Fibroblast of skin of right biceps (primary cell): ENCODE measurements around the gene SMLR1.
"Not testable (repeated sequence)": the region's sequence is repeated elsewhere in the genome, so short reads cannot be mapped to it uniquely, and the experiment has no call there.

Source experiments
- DNase-seq: peaks from one replicate; pipeline ENCODE4 v3.0.0-alpha.2; 2013

Gene SMLR1

GRCh38 chr6:130827247-130828149 is at the start of gene SMLR1:
Gene SMLR1 (plus strand): TSS chr6:130827406. CDS start chr6:130827414, 8 bp downstream.
- no peak for DNase-seq

DNA sequence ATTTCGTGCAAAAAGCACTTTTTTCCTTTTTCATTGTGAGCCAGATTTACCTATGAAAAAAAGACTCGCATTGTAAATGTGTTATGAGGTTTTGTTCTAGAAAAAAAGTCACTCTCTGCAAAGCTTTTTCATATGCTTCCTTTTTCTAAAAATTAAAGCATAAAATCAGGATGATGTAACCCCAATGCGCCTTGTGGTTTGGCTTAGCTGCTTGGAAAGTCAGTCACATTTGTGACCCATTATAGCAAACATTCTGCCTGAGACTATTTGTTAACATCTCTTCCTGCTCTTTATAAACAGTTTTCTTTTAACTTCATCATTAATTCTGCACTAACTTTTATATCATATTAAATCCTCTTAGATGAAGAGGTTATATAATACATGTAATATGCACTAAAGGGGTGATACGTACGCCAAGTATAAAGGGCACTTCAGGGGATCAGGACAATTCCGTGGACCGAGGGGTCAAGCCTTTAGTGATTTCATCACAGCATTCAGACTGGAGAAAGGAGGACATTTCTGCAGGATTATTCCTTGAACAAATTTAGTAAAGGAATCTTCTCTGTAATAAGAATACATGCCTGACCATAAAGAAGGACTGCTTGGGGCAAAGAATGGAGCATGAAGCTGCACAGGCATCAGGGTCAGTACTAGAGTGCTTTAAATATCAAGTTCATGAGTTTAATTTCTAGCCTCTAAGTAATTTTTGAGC is 48.1 kb upstream of the SMLR1 start:
- peak; percentile 87 for DNase-seq

GRCh38 chr6:130779658-130780033 is 47.6 kb upstream of the SMLR1 start:
- peak; percentile 14 for DNase-seq

- peak; percentile 87 for DNase-seq
Measured at GRCh38 chr6:130780122-130780521, 47.1 kb upstream of the SMLR1 start.

DNA sequence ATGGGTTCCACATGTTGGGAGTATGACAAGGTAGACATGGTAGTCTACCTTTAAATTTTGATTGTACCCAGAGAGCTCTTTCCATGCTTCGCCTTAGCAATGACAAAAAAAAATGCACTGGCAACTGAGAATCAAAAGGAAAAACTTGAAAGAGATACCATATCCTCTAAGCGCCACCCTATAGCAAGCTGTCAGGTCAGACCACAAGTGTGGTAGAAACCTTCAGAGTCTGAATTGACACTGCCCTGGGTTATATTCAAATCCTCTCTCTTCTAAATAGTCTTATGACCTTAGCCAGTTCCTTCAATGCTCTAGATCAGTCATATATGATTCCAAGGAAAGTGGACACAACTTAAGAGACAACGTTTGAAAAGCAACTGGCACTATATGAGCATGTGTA is 45.6 kb upstream of the SMLR1 start:
- no peak for DNase-seq

DNA sequence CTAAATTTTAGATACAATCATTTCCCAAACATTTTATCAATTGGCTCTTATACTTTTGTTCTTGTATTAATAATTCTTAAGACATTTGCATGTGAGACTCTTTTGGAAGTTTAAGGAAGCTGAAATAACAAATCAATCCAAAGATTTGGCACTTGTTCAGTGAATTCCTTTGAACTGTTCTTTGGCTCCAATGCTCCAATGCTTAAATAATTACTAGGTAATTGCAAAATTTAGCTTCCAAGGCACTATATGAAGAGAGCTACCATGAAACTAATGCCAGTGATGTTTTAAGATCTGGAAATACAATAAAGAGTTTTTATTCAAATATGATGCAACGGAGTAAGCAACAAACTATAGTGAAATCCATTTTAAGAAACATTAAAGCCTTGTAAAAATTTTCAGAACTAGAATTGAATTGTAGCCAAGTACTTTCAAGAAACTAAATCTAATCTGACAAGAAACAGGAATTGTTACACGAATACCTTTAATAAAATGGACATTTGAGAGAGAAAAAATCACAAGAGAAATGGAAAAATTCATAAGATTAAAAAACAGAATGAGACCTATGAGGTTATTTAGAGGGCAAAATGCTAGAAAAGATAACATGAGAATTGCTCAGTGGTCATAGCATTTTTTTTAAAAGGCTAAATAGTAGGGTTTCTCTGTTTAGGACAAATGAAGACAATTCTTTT is 43.6 kb upstream of the SMLR1 start:
- DNase-seq, result peak; percentile 47

GRCh38 chr6:130787726-130788500 is 39.3 kb upstream of the SMLR1 start:
- DNase-seq, result no peak

GRCh38 chr6:130788954-130789353 is 38.3 kb upstream of the SMLR1 start:
- no peak for DNase-seq

DNA sequence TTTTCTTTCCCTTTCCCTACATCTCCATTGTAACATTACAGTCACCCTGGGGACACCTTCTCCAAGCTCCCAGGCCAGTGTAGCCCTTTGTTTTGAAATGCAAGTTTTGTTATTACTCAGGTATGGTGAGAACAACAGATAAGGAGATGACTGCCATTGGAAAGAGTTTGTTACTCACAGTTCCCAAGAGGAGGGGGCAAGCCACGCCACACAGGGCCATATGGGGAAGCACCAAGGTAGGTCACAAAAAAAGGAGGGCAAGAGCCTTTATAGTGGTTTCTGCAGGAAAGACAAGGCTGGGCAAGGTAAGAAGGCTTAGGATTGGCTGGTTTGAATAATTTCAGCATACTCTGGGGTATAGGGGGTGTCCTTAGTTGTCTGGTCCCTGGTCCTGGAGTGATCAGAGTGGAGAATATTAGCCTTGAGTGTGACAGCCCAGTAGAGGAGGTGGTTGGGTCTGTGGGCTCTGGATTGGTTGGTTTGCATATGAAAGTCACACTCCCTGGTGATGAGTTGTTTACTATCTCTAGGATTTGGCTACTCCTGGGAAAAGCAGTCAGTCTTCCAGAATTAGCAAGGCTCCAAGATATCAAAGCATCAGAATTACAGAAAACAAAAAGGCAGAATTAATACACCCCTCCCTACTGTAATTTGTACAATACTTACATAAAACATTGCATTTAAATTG is 33.1 kb upstream of the SMLR1 start:
- no peak for DNase-seq

DNA sequence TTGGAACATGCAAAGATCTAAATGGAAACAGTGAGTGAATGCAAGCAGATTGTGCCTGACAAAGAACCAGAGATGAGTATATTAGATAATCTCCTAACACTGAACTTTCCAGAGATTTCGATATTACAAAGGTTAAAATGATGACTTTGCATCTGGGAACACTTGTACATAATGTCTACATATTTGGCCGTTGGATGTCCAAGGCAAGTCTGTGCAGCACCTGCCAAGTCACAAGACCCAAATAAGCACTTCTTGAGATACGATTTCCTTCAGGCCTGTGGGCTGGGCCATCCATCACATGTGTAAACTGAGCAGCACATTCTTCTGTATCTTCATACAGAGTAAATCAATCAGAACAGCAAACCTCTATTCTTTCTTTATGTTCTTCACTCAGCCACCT is 32.5 kb upstream of the SMLR1 start:
- no peak for DNase-seq

DNA sequence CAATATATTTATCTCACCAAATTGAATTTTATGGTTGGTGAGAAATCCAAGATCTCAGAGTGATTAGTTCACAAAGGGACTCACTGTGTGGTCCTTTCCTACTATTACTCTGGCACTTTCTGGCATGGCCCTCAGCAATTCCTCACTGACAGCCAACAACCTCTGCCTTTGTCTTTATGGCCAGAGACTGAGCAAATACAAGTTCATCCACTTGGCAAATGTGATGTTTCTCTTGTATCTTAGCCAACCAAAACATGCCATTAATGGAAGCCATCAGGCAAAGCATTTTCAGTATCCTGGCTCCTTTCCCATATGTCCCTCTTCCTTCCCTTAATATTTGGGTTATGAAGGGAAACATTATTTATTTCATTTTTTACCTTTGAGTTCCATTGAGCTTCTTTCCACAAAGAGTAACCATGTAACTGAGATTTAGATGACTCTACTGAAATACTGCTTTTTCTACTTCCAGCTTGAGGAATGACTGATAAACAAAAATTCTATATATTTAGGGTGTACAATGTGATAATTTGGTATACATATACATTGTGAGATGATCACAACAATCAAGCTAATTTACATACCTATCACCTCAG is 30.8 kb upstream of the SMLR1 start:
- DNase-seq, result peak; percentile 94

GRCh38 chr6:130797061-130797460 is 30.1 kb upstream of the SMLR1 start:
- DNase-seq, result no peak

DNA sequence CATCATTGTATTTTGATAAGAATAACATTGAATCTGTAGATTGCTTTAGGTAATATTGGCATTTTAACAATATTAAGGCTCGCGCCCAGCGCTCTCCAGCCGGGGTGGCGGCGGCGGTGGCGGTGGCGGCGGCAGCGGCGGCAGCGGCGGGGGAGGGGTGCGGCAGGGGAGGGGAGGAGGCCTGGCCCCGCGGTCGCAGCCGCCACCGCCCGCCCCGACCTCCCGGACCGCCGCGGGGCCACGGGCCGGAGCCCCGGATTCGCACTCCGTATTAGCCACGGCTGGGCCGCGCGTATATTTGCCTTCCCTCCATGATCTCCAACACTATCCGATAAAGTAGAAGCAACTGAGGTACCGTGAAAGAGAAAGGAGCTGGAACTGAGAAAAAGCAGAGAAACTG is 25.8 kb upstream of the SMLR1 start:
- not testable (repeated sequence) for DNase-seq

DNA sequence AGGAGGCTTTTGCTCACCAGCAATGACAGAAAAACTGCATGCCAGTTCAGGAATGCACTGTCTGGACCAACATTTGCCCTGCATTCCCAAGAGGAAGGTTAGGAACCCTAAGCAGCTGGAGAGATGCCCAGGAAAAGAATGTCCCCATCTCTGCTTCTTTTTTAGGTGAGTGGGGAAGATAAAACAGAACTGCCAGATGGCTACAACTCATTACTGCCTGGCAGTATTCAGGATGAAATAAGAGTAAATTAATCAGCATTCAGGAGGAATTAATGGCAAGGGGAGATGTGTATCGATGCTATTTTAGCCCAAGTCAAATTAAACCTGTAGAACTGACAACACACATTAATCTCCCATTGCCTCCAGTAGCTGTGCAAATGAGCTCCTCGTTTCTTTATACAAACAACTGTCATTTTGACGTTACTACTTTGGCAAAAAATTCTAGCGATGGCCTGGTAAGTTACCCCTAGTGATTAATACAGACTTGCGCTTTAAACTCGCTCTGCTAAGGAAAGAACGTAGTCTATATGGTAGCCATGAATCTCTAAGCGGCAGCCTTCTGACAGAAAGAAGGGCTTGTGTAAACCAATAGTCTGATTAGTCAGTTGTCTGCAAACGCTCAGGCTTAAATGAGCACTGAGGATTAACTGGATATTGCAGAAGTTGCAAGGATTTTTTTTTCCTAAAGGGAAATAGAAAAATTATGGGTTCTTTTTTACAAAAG is 16.7 kb upstream of the SMLR1 start:
- peak; percentile 48 for DNase-seq

- no peak for DNase-seq
Measured at GRCh38 chr6:130811932-130812331, 15.3 kb upstream of the SMLR1 start.

GRCh38 chr6:130814506-130814905 is 12.7 kb upstream of the SMLR1 start:
- no peak for DNase-seq

- no peak for DNase-seq
Measured at GRCh38 chr6:130815200-130816071, 11.8 kb upstream of the SMLR1 start.

DNA sequence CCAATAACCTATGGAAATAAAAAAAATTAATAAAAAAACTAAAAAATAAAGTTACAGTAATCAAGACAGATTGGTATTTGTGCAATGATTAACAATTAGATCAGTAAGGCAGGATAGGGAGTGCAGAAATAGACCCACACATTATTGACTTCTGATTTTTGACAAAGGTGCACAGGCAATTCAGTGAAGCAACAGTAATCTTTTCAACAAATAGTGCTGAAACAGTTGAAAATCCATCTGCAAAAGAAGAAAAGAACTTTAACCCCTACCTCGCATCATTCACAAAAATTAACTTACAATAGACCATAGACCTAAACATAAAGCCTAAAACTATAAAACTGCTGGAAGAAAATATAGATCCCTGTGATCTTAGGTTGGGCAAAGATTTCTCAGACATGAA is 4.5 kb upstream of the SMLR1 start:
- no peak for DNase-seq

- DNase-seq, result no peak
Measured at GRCh38 chr6:130824978-130825694, 2.1 kb upstream of the SMLR1 start.
